ENCODE results near the gene MAP3K2.

MAP3K2 gene

DNA sequence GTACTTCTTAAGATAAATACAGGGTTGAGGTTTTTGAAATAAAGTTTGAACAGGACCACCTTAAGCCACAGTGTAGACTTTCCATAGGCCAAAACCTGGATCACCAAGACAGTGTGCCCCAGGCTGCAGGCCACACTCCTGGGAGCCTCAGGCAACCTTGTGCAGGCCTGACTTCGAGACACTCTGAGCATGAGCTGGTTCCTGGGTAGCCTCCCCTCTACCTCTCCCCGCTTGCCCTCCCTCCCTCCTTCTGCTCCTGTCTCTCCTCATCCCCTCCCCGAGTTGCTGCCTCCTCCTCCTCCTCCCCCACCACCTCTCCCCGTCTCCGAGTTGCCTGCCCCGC, 19.9 kb upstream of the MAP3K2 start:
- DNase-seq: no peak

DNA sequence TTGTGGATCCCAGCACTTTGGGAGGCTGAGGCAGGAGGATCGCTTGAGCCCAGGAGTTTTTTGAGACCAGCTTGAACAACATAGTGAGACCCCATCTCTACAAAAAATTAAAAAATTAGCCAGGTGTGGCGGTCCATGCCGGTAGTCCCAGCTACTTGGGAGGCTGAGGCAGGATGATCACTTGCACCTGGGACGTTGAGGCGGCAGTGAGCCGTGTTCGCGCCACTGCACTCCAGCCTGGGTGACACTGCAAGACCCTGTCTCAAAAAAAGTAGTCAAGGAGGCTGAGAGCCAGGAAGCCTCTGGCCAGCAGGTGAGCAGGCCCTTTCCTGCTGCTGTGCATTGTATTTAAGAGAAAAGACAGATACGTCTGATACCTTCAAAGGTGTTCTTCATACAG, 19.3 kb upstream of the MAP3K2 start:
- no peak for DNase-seq

DNA sequence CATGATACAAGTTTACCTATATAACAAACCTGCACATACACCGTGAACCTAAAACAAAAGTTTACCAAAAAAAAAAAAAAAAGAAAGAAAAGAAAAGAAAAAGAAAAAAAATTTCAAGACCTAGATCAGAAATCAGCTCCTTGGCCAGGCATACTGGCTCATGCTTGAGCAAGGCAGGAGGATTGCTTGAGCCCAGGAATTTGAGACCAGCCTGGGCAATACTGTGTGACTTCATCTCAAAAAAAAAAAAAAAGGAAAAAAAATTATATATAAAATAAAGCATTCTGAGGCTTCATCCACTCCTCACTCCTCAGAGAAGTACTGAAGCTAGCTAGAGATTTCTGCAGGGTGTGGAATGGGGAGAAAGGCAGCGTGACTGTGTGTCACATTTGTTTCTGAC, 18.7 kb upstream of the MAP3K2 start:
- DNase-seq: no peak

DNA sequence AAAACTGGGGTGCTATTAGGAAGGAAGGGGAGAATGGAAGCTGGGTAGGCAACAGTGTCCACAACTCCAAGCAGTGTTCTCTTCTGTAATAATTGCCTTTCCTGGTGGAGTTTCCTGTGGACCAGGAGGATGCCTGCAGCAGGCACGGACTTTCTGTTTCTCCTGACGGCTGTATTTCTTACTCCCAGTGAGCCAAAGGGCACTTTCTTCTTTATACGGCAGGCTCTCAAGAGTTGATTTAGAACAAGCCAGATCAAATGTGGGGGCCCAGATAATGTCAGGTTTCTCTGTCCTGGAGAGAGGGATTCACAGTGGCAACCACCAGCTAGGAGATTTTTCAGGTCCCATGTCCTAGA, 17.5 kb upstream of the MAP3K2 start:
- no peak for DNase-seq

DNA sequence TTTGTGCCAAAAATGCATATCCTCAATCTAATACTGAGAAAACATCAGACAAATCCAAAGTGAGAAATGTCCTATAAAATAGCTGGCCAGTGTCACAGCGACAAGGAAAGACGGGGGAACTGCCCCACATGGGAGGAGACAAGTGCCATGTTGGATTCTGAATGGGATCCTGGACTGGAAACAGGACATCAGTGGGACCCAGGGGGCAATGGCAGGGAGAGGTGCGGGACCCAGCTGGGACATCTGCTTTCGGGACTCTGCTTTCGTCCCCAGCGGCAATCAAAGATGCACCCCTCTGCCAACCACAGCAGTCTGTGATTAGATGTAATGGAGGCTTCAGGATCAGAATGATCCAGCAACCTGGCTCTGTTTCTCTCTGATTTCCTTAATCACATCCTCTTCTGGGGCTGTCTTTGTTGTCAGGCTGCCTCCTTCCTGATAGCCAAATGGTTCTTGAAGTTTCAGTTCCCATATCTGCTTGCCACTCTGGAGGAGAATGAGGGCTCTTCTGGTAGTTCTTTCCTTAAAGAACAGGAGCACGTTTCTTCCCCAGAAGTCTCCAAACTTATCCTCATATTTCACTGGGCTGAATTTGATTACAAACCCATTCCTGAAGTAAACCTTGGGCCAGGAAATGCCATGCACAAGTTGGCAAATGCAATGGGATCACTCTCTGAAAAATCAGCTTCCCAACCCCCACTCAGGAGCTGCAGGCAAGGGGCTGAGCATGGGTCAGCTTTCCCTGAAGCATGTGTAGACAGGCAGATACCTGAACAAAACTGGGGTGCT, 16.9 kb upstream of the MAP3K2 start:
- DNase-seq: no peak

DNA sequence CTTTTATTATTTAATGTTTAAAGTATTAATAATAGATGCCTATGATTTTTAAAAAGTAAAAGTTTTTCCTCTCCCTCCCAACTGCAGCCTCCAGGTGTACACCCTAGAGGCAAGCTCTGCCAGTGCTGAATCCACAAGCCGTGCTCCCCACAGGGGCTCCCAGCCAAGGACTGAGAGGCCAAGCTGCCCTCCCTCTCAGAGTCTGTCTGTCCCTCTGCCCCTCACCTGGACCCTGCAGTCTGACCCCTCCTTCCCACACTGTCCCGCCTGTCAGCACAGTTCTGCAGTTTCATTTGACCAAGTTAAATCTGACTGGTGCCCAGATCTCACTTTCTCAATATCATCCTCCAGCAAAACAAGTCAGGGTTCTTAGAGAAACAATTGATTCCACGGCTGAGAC, 15.7 kb upstream of the MAP3K2 start:
- DNase-seq: no peak

DNA sequence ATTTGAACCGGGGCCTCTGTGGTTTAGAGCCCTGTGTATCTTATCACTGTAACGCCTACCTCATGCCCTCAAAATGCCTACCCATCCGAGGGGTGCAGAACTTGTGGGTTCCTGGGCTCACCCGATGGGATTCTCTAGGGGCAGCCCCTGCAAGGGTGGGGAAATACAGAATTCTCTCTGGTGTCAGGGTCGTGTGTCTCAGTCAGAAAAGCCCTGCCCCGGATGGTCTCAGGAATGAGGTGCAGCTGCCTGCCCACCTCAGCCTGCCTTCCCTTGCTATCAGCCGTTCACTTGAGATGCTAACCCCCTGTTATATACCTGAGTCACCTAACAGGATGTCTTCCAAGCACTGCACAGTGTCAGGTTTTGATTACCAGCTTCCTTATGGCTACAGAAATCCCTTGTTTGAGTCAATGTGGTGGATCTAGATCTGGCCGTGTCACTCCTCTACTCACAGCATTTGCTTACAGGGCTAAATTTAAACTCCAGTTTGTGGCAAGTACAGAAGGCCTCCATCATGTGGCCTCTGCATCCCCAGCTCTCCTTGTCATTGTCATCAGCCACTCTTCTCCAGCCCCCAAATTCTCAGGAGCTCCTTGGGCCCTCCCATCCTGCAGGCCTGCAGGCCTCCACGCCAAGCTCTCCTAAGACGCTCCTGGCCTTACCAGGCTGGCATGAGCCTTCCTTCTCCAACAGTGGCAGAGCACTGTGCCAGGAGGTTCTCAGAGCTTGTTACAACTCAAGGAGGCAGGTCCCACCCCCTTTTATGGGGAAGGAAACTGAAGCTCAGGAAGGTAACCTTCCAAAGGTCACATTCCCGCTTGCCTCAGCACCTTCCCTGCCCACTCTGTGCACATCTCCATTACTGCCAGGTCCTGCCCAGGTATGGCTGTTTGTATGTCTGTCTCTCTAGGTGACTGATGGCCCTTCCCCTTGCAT, 14.3 kb upstream of the MAP3K2 start:
- no peak for DNase-seq

DNA sequence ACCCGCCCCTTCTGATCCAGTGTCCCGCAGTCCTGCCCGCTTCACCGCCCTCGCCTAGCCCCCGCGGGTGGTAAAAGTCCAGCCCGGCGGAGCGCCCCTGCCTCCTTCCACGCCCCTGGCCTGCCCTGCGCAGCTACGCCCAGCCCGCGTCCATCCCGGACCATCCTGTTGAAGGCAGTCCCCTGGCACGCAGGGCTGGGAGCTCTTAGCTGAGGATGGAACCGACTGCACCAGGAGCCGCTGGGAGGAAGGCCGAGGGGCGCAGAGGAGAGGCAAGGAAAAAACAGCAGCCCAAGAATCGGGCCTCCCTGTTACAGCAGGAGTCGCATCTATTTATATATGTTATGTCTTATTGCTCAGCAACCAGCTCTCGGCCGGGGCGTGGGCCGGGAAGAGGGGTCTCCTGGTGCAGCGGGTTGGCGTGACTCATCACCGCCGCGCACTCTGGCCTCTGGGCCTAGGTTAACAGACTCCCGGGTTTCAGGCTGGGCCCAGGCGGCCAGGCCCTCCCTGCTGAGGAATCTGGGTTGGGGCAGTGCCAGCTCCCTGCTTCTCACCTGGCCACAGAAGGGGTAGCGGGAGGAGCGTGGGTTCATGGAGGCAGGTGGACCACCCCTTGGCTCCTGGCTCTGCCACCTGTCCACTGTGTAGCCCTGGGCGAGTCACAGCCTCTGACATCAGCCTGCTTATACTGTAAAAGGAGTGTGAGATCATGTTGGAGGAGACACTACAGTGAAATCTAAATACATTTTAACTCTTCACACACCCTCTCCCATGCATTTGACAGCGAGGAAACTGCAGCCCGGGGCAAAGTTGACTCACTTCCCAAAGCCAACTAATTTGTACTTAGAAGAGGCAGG, 13.4 kb upstream of the MAP3K2 start:
- DNase-seq: peak in 1 of 56 donors; percentile 23

DNA sequence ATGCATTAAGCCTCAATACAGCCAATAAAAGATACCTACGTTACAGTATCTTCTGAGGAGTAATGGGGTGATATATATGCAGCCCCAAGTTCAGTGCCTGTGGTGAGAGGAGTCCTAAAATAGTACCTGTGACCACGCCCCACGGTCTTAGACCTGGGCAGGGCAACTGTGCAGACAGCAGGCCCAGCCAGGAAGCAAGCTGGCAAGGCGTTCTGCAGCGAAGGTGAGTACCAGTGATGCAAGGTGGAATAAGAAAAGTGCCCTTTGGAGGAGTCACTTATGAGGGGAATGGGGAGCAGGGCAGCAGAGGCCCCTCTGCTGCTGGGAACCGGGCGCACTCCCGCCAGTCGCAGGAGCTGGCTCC, 12.7 kb upstream of the MAP3K2 start:
- DNase-seq: no peak

DNA sequence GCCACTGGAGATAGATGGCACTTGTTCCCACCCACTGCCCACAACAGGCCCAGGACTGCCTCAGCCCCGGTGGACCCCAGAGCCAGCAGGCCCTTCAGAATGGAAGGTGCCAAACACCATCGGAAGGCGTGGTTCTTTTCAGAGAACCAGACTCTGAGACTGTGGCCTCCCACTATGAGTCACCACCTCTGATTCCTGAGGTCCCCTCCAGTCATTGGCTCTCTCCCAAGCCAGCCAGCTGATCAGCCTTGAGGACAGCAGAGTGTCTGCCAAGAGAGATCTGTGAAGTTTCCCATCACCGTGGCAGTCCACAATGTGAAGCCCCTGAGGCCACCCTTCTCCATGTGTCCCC, 10.4 kb upstream of the MAP3K2 start:
- DNase-seq: peak in 10 of 56 donors; percentile 14 to 71 (median 34)

DNA sequence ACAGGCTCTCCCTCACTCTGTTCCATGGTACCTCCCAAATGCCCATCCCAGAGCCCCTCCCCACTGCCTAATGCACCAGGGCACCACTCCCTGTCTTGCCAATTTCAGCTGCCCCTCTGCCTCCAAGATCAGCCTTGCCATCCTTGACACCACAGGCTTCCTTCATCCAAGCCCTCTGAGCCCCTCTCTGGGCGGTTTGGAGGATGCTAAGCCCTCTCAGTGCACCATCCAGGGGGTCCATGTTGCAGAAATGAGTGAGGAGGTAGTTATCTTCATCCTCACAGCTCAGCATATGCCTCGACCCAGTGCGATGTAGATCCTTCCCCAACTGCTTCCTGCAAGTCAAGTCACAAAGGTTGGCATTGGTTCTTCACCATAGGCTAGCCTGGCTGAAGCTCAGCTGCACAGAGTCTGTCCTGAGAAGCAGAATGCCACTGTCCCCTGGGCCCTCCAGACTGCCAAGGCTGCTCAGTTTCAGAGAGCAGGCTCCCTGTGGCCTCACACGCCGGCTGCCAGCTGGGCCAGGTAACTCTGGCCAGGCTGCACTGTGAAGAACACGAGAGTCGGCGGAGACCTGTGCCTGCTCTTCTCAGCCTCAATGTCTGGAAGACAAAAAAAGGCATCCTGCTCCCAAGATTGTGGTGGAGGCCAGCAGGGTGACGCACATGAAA, 9.9 kb upstream of the MAP3K2 start:
- DNase-seq: no peak

DNA sequence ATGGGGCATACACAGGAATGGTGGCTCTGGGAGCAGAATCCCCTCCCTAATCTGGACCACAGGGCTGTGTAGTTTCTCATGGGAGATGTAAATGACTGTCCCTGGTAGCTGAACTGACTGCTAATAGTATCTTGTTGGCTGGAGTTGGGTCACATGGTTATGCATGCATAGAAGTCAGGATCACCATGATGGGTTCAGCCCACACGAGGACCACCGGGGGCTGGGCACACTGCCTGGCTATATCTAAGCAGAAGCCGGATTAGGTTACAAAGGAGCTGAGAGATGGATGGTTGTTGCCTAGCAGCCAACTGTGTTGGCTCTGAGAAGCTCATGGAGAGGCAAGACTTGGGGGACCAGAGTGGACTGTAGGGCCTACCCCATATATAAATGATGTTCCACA, 6.7 kb upstream of the MAP3K2 start:
- no peak for DNase-seq

DNA sequence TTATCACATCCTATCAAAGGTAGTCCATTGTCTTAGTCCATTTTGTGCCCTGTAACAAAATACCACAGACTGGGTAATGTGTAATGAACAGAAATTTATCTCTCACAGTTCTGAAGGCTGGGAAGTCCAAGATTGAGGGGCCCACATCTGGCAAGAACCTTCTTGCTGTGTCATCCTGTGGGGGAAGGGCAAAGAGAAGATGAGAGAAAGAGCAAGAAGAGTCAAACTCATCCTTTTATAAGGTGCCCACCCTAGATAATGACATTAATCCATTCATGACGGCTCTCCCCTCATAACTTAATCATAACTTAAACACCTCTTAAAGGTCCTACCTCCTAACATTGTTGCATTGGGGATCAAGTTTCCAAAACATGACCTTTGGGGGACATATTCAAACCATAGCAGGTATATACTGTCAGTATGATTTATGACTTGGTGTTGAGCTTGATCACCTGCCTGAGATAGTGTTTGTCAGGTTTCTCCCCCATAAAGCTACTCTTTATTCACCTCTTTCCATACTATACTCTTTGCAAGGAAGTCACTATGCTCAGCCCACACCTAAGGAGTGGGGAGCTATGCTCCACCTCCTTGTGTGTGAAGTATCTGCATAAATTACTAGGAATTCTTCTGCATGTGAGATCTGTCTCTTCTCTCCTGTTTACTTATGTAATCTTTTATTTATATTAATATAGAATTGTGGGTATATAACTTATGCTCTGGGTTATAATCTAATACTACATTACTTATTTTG, 5.2 kb upstream of the MAP3K2 start:
- no peak for DNase-seq

DNA sequence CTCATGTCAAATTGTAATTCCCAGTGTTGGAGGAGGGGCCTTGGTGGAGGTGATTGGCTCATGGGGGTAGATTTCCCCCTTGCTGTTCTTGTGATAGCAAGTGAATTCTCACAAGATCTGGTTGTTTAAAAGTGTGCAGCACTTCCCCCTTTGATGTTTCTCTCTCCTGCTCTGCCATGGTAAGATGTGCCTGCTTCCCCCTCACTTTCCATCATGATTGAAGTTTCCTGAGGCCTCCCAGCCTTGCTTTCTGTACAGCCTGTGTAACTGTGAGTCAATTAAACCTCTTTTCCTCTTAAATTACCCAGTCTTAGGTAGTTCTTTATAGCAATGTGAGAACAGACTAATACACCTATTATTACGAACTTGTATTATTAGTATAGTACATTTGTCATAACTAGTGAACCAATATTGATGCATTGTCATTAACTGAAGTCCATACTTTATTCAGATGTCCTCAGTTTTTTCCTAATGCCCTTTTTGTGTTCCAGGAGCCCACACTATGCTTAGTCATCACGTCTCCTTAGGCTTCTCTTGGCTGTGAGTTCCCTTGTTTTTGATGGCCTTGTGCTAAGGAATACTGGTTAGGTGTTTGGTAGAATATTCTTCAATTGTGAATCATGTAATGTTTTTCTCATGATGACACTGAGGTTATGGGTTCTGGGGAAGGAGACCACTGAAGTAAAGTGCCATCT, 4.5 kb upstream of the MAP3K2 start:
- DNase-seq: peak in 1 of 56 donors; percentile 39

DNA sequence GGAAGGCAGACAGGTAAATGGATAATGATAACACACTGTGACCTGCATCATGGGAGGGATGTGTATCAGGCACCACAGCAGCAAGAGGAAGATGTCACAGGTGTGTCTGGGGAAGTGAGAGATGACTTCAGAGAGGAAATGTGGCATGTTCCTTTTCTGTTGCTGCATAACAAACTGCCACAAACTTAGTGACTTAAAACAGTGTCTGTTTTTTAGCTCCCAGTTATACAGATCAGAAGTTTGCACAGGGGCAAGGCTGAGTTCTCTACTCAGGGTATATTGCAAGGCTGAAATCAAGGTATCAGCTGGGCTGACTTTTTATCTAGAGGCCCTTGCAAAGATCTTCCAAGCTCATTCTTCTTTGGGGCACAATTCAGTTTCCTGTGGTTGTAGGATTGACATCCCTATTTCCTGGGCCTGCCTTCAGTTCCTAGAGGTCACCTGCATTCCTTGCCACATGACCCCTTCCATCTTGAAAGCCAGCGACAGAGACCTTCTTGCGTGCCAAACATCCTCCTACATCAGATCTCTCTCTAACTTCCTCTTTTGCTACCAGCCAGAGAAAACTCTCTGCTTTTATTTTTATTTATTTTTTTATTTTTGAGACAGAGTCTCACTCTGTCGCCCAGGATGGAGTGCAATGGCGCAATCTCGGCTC, 2.1 kb upstream of the MAP3K2 start:
- DNase-seq: no peak

DNA sequence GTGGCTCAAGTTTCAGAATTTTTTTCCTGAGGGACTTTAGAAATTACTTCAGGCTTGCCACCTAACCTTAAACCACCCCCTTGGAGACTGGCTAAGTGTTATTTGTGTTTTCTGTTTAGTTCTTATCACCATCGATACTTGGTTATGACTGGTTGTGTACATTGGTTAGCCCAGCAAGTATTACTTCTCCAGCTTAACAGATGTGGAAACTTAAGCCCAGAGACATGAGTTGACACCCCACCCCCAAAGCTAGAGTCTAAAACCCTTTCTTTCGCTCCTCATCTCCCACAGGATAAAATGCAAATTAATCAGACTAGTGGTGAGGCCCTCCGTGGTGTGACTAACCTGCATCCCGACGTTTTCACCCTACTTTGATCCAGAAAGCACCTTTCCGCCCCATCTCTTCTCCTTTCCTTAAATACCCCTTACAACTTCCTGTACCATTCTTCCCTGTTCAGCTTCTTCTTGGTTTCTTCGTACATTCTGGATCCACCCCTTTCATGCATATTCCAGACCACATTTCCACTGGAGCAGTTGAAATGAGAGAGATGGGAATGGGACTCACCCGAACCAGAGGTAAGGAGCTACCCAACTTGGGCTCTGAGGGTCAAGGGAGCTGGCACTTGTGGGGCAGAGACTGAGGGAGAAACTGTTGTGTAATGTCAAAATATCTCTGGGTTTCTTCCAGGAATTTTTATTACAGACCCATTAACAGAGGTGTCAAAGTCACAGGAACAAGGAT, 819 bp upstream of the MAP3K2 start:
- DNase-seq: no peak

DNA sequence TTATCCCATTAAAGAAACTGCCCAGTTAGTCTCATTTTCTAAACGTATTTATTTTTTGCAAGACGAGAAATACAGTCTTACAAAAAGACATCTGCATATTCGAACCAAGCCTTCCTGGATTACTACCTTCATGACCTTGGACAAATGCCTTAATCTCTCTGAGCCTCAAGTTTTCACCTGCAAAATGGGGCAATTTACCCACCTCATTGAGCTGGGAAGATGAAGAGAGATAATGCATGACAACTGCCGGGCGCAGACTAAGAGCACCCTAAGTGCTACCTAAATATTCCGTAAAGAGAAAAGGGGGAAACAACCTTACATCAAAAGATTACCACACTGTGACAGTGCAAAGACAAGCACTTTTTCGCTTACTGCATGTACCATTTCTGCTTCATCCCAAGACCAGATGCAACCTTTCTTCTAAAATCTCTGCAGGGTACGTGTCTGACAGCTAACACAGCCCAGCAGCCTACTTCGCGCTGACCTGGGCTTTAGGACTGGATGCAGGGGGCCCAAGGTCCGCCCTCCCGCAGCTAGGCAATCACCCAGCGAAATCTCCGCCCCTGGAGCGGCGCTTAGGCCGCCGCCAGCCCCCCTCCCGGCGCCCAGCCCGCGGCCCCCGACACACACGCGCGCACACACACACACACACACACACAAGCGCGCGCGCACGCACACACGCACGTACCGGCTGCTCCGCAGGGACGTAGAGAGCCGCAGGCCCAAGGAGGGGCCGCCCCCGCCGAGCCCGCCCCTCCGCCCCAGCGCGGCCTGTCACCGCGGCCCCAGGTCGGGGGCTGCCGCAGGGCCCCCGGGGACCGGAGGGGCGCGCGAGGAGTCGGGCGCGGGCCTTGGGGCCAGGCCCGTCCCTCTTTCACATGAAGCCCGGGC, 766 bp downstream of the MAP3K2 start:
- DNase-seq: peak in 55 of 56 donors; percentile 43 to 90 (median 80)

DNA sequence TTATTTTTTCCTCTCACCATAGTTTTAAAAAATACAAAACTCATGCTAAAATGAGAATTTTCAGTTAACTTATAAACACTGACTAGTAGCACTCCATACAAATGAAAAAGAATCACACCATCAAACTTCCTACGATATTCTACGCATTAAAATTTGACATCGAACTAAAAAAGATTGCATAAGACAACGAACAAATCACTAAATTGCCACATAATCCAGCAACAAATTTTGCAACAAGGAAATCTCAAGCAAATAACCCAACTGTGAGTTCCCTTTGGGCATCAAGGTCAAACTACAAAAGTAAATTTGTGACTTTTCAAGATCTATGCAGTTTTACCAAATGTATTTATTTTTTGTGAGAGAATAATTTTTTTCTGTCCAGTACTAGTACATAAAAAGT, 1.5 kb downstream of the MAP3K2 start:
- no peak for DNase-seq
